Neural cell (in vitro differentiated cells): ENCODE data around the gene PATZ1. TPM values are rescaled to one million over a fixed set of nuclear protein-coding genes. Genes with fewer than 3 reads are reported as not detected.
"Not testable (repeated sequence)": the region's sequence is repeated elsewhere in the genome, so short reads cannot be mapped to it uniquely, and the experiment has no call there.

Experiments
- H2AFZ ChIP-seq: fragments of 200-600, 300-800 bp; sonication (generic), shearing (Covaris generic); 2 replicates; pipeline ENCODE4 v1.6.0; 2014; ENCODE audit warnings: low read depth, mild to moderate bottlenecking, antibody characterized with exemption, low read length, moderate library complexity
- H3F3A ChIP-seq: fragments of 200-600 bp; shearing (Covaris generic); 2 replicates; pipeline ENCODE4 v1.6.1; 2016; ENCODE audit warnings: mild to moderate bottlenecking, moderate library complexity, mixed read lengths, antibody characterized with exemption, low read length; ENCODE audit not compliant: insufficient read depth, poor library complexity, severe bottlenecking
- H3K27ac ChIP-seq: fragments of 200-600, 300-800 bp; sonication (generic), shearing (Covaris generic); 2 replicates; pipeline ENCODE4 v1.5.1; 2014; ENCODE audit warnings: mild to moderate bottlenecking, low read length, moderate library complexity
- H3K27me3 ChIP-seq: fragments of 300-800, 200-600 bp; sonication (generic), shearing (Covaris generic); 2 replicates; pipeline ENCODE4 v1.6.0; 2014; ENCODE audit warnings: mild to moderate bottlenecking, low read depth, low read length, moderate library complexity; ENCODE audit not compliant: insufficient read depth
- H3K36me3 ChIP-seq: fragments of 300-800, 200-600 bp; sonication (generic), shearing (Covaris generic); 2 replicates; pipeline ENCODE4 v1.5.1; 2014; ENCODE audit warnings: mild to moderate bottlenecking, antibody characterized with exemption, low read length, moderate library complexity; ENCODE audit not compliant: insufficient read depth
- H3K4me2 ChIP-seq: fragments of 300-800, 200-600 bp; sonication (generic), shearing (Covaris generic); 2 replicates; pipeline ENCODE4 v1.6.0; 2014; ENCODE audit warnings: mild to moderate bottlenecking, low read length
- H3K4me3 ChIP-seq: fragments of 300-800, 200-600 bp; sonication (generic), shearing (Covaris generic); 2 replicates; pipeline ENCODE4 v1.5.1; 2014; ENCODE audit warnings: mild to moderate bottlenecking, low read length, moderate library complexity
- H3K79me2 ChIP-seq: fragments of 200-600 bp; shearing (Covaris generic); replicated peaks from 2 replicates; pipeline ENCODE4 v1.6.0; 2014; ENCODE audit warnings: mild to moderate bottlenecking, low read length, moderate library complexity; ENCODE audit not compliant: insufficient read depth
- H3K9ac ChIP-seq: fragments of 300-800, 200-600 bp; sonication (generic), shearing (Covaris generic); 2 replicates; pipeline ENCODE4 v1.6.1; 2016; ENCODE audit warnings: mild to moderate bottlenecking, low read length, mixed read lengths
- H3K9me2 ChIP-seq: fragments of 200-600 bp; shearing (Covaris generic); 2 replicates; pipeline ENCODE4 v1.6.1; 2016; ENCODE audit warnings: mild to moderate bottlenecking, low read length, mixed read lengths; ENCODE audit not compliant: insufficient read depth
- H3K9me3 ChIP-seq: fragments of 200-600, 300-800 bp; sonication (generic), shearing (Covaris generic); 2 replicates; pipeline ENCODE4 v1.6.1; 2016; ENCODE audit warnings: mild to moderate bottlenecking, mixed run types, low read length, moderate library complexity, mixed read lengths
- H4K20me1 ChIP-seq: fragments of 200-600 bp; shearing (Covaris generic); 2 replicates; pipeline ENCODE4 v1.6.1; 2016; ENCODE audit warnings: mild to moderate bottlenecking, mixed run types; ENCODE audit not compliant: insufficient read depth
- CTCF ChIP-seq: fragments of 450-650 bp; IDR thresholded peaks from 2 replicates; pipeline ENCODE4 v1.5.1; 2014; ENCODE audit warnings: antibody characterized with exemption, mild to moderate bottlenecking, moderate library complexity; ENCODE audit not compliant: poor library complexity, severe bottlenecking
- EP300 ChIP-seq: fragments of 450-650 bp; conservative IDR thresholded peaks from 2 replicates; pipeline ENCODE4 v1.6.1; 2014; ENCODE audit warnings: antibody characterized with exemption, mild to moderate bottlenecking, moderate library complexity; ENCODE audit not compliant: poor library complexity, severe bottlenecking
- EZH2 ChIP-seq: fragments of 200-600, 300-800 bp; shearing (Covaris generic), sonication (generic); IDR thresholded peaks from 2 replicates; pipeline ENCODE4 v1.6.1; 2014; ENCODE audit warnings: antibody characterized with exemption, low read length, borderline replicate concordance, mild to moderate bottlenecking; ENCODE audit not compliant: insufficient read depth, poor library complexity, severe bottlenecking
- MXI1 ChIP-seq: fragments of 450-650 bp; conservative IDR thresholded peaks from 2 replicates; pipeline ENCODE4 v1.6.1; 2014; ENCODE audit warnings: antibody characterized with exemption, mild to moderate bottlenecking; ENCODE audit not compliant: poor library complexity, severe bottlenecking
- POLR2AphosphoS5 ChIP-seq: IDR thresholded peaks from 2 replicates; pipeline ENCODE4 v1.6.1; 2012
- RAD21 ChIP-seq: fragments of 450-650 bp; conservative IDR thresholded peaks from 2 replicates; pipeline ENCODE4 v1.6.1; 2014; ENCODE audit warnings: antibody characterized with exemption, mild to moderate bottlenecking, moderate library complexity
- REST ChIP-seq: IDR thresholded peaks from 2 replicates; pipeline ENCODE4 v1.6.1; 2012; ENCODE audit warnings: borderline replicate concordance
- SMC3 ChIP-seq: fragments of 450-650 bp; conservative IDR thresholded peaks from 2 replicates; pipeline ENCODE4 v1.6.1; 2014; ENCODE audit warnings: antibody characterized with exemption, mild to moderate bottlenecking, moderate library complexity; ENCODE audit not compliant: poor library complexity
- TAF1 ChIP-seq: IDR thresholded peaks from 2 replicates; pipeline ENCODE4 v1.6.1; 2012; ENCODE audit warnings: low read depth
- polyA plus RNA-seq: library from polyadenylated mRNA; depleted of rRNA; stranded (reverse); fragments of >200 nt; gene quantifications from 2 replicates; pipeline ENCODE4 v1.2.3, GENCODE V29; 2014

The PATZ1 gene
- polyA plus RNA-seq, 1 donor from 2014 or later = 33.5 TPM

GRCh38 chr22:31323578-31324550 is 22.3 kb downstream of the PATZ1 start:
- Histone ChIP-seq H3K79me2 (no peaks in the 10 kb centered on the region), H2AFZ (no peak overlapping the region), H3K27me3 (no peaks in the 10 kb centered on the region), H3K4me3 (no peak overlapping the region), H3K9me3 (no peaks in the 10 kb centered on the region), H3K36me3 (no peaks in the 10 kb centered on the region), H3K27ac (no peak overlapping the region), H3K9ac (no peak overlapping the region), H3F3A (no peaks in the 10 kb centered on the region), H4K20me1 (no peaks in the 10 kb centered on the region), H3K4me2 (no peak overlapping the region), H3K9me2 (no peaks in the 10 kb centered on the region)
- no peak for TF ChIP-seq MXI1
- no peak for TF ChIP-seq TAF1

GRCh38 chr22:31321421-31321820 is 24.7 kb downstream of the PATZ1 start:
- Histone ChIP-seq H3K9ac (no peak overlapping the region), H2AFZ (no peak overlapping the region), H3K36me3 (no peaks in the 10 kb centered on the region), H3K9me2 (no peaks in the 10 kb centered on the region), H3K4me2 (no peak overlapping the region), H3F3A (no peaks in the 10 kb centered on the region), H3K27me3 (no peaks in the 10 kb centered on the region), H3K9me3 (no peaks in the 10 kb centered on the region), H3K4me3 (no peak overlapping the region), H3K27ac (no peak overlapping the region), H4K20me1 (no peaks in the 10 kb centered on the region), H3K79me2 (no peaks in the 10 kb centered on the region)
- TF ChIP-seq RAD21 (no peak), CTCF (no peak), TAF1 (no peak), EZH2 (no peak), REST (no peak), SMC3 (no peak), POLR2AphosphoS5 (no peak), MXI1 (no peak), EP300 (no peak)

GRCh38 chr22:31314220-31314619 is 31.9 kb downstream of the PATZ1 start:
- H2AFZ ChIP-seq, H3K36me3 ChIP-seq, H4K20me1 ChIP-seq, H3K27me3 ChIP-seq, H3K4me3 ChIP-seq, H3K27ac ChIP-seq, H3K9ac ChIP-seq, H3K9me3 ChIP-seq, H3K4me2 ChIP-seq, H3F3A ChIP-seq, H3K9me2 ChIP-seq, H3K79me2 ChIP-seq: not testable (repeated sequence)
